ENCODE results near the gene CISH. TPM values are rescaled to one million over a fixed set of nuclear protein-coding genes. Genes with fewer than 3 reads are reported as not detected.
A peak's percentile ranks its signal among the peaks of the same experiment; 100 is the strongest.

CISH gene
- polyA plus RNA-seq, 4 donors = 4.8 to 47.0 (median 7.4) TPM

DNA sequence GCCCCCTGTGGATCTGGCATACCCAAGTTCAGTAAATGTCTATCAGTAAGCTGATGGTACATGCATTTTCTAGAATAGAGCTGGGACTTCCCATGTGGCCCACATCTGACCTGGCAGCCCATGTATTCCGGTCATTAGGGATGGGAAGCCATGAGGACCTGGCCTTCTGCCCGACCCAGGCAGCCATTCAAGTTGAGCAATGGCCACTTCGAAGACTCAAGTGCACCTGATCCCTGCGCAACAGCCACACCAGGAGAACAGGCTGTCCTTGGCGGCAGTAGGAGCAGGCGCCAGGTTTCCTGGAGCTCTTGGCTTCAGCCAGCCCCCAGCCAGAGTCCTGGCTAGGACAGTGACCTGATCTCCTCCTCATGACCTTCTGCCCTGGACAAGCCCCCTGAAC, 27.7 kb downstream of the CISH start:
- Histone ChIP-seq H3K4me3 (ENCODE audit: low read depth in 1 of 3, low read length in 3 of 3) (no peak overlapping the region), H3K9me3 (ENCODE audit: control insufficient read depth in 2 of 2, insufficient read depth in 1 of 2, low read depth in 1 of 2, low read length in 1 of 2) (no peaks in the 10 kb centered on the region), H3K27me3 (ENCODE audit: control insufficient read depth in 3 of 3, insufficient read depth in 3 of 3, low read length in 3 of 3) (no peaks in the 10 kb centered on the region), H3K4me1 (ENCODE audit: control insufficient read depth in 3 of 3, insufficient read depth in 2 of 3, low read depth in 1 of 3, low read length in 2 of 3) (peaks cover 0 to 14% (median 0%) of the 10 kb centered on the region in 3 donors), H3K36me3 (ENCODE audit: control insufficient read depth in 3 of 3, insufficient read depth in 2 of 3, low read depth in 1 of 3, low read length in 3 of 3) (peaks cover 0 to 63% (median 0%) of the 10 kb centered on the region in 3 donors), H3K27ac (ENCODE audit: low read depth in 1 of 3, low read length in 2 of 3) (peak overlapping the region in 2 of 3 donors; percentile 12 to 50)
- DNase-seq (no peak), FAIRE-seq (no peak)
- 81 to 82% (median 82%) methylated on average over 6 of the region's 6 CpGs for WGBS, 3 donors

- Histone ChIP-seq H3K27me3 (ENCODE audit: control insufficient read depth in 3 of 3, insufficient read depth in 3 of 3, low read length in 3 of 3) (no peaks in the 10 kb centered on the region), H3K4me3 (ENCODE audit: low read depth in 1 of 3, low read length in 3 of 3) (no peak overlapping the region), H3K36me3 (ENCODE audit: control insufficient read depth in 3 of 3, insufficient read depth in 2 of 3, low read depth in 1 of 3, low read length in 3 of 3) (peaks cover 0 to 81% (median 0%) of the 10 kb centered on the region in 3 donors), H3K4me1 (ENCODE audit: control insufficient read depth in 3 of 3, insufficient read depth in 2 of 3, low read depth in 1 of 3, low read length in 2 of 3) (peaks cover 0 to 3% (median 0%) of the 10 kb centered on the region in 3 donors), H3K9me3 (ENCODE audit: control insufficient read depth in 2 of 2, insufficient read depth in 1 of 2, low read depth in 1 of 2, low read length in 1 of 2) (no peaks in the 10 kb centered on the region), H3K27ac (ENCODE audit: low read depth in 1 of 3, low read length in 2 of 3) (no peak overlapping the region)
- WGBS, 3 donors = 75 to 82% (median 78%) methylated on average over 9 of the region's 9 CpGs
- no peak for FAIRE-seq
- DNase-seq = no peak
These were observed 29.5 kb downstream of the CISH start for GRCh38 chr3:50582083-50582482.

DNA sequence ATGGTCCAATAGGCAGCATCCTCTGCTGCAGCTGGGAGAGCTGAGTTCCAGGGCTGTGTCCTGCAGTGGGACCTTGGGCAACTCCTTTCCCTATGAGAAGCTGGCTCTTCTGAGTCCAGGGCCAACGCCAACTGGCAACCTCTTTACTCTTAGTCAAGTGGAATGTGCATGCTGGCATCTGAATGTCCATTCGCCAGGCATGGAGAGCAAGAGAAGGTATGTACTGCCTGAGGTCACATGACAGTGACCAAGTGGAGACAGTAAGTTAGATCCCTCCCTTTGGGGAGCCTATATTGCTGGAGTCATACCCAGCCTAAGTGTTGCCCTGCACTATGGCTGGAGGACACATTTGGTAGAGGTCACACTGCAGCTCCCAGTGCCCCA, 30.1 kb downstream of the CISH start:
- peaks cover 0 to 87% (median 0%) of the 10 kb centered on the region in 3 donors for H3K36me3 ChIP-seq (ENCODE audit: control insufficient read depth in 3 of 3, insufficient read depth in 2 of 3, low read depth in 1 of 3, low read length in 3 of 3)
- FAIRE-seq = no peak
- no peak overlapping the region for H3K27ac ChIP-seq (ENCODE audit: low read depth in 1 of 3, low read length in 2 of 3)
- peaks cover 0 to 3% (median 0%) of the 10 kb centered on the region in 3 donors for H3K4me1 ChIP-seq (ENCODE audit: control insufficient read depth in 3 of 3, insufficient read depth in 2 of 3, low read depth in 1 of 3, low read length in 2 of 3)
- 90 to 97% (median 95%) methylated on average over 2 of the region's 2 CpGs for WGBS, 3 donors
- no peaks in the 10 kb centered on the region for H3K9me3 ChIP-seq (ENCODE audit: control insufficient read depth in 2 of 2, insufficient read depth in 1 of 2, low read depth in 1 of 2, low read length in 1 of 2)
- DNase-seq = no peak
- no peaks in the 10 kb centered on the region for H3K27me3 ChIP-seq (ENCODE audit: control insufficient read depth in 3 of 3, insufficient read depth in 3 of 3, low read length in 3 of 3)
- no peak overlapping the region for H3K4me3 ChIP-seq (ENCODE audit: low read depth in 1 of 3, low read length in 3 of 3)

GRCh38 chr3:50580683-50581458, 30.7 kb downstream of the CISH start:
- no peak overlapping the region for H3K27ac ChIP-seq (ENCODE audit: low read depth in 1 of 3, low read length in 2 of 3)
- H3K27me3 ChIP-seq (ENCODE audit: control insufficient read depth in 3 of 3, insufficient read depth in 3 of 3, low read length in 3 of 3) = no peaks in the 10 kb centered on the region
- H3K4me1 ChIP-seq (ENCODE audit: control insufficient read depth in 3 of 3, insufficient read depth in 2 of 3, low read depth in 1 of 3, low read length in 2 of 3) = peaks cover 0 to 3% (median 0%) of the 10 kb centered on the region in 3 donors
- 80 to 97% (median 83%) methylated on average over 9 of the region's 9 CpGs for WGBS, 3 donors
- H3K36me3 ChIP-seq (ENCODE audit: control insufficient read depth in 3 of 3, insufficient read depth in 2 of 3, low read depth in 1 of 3, low read length in 3 of 3) = peaks cover 0 to 92% (median 0%) of the 10 kb centered on the region in 3 donors
- H3K4me3 ChIP-seq (ENCODE audit: low read depth in 1 of 3, low read length in 3 of 3) = no peak overlapping the region
- FAIRE-seq (no peak), DNase-seq (no peak)
- no peaks in the 10 kb centered on the region for H3K9me3 ChIP-seq (ENCODE audit: control insufficient read depth in 2 of 2, insufficient read depth in 1 of 2, low read depth in 1 of 2, low read length in 1 of 2)

DNA sequence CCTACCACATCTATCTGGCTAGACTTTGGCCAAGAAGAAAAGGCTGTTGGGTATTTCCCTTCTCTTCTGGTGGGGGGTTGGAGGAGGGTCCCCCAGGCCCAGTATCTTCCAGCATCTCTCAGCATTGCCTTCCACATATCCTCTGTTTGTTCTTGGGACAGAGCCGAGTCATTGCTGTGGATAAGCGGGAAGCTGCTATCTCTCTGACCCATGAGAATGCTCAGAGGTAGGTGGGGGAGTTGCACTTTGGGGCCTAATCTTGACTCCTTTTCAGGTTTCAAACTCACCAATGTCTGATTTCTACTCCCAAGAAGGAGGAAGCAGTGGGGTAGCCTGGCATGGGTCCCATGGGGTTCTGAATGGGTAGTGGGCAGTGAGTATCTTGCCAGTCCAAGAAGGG, 34.2 kb downstream of the CISH start:
- WGBS, 3 donors = 97 to 100% (median 98%) methylated on average over 2 of the region's 2 CpGs
- no peak for DNase-seq
- peaks cover 0 to 96% (median 0%) of the 10 kb centered on the region in 3 donors for H3K36me3 ChIP-seq (ENCODE audit: control insufficient read depth in 3 of 3, insufficient read depth in 2 of 3, low read depth in 1 of 3, low read length in 3 of 3)
- H3K9me3 ChIP-seq (ENCODE audit: control insufficient read depth in 2 of 2, insufficient read depth in 1 of 2, low read depth in 1 of 2, low read length in 1 of 2) = no peaks in the 10 kb centered on the region
- H3K27ac ChIP-seq (ENCODE audit: low read depth in 1 of 3, low read length in 2 of 3) = no peak overlapping the region
- no peak overlapping the region for H3K4me3 ChIP-seq (ENCODE audit: low read depth in 1 of 3, low read length in 3 of 3)
- no peaks in the 10 kb centered on the region for H3K27me3 ChIP-seq (ENCODE audit: control insufficient read depth in 3 of 3, insufficient read depth in 3 of 3, low read length in 3 of 3)
- no peak for FAIRE-seq
- H3K4me1 ChIP-seq (ENCODE audit: control insufficient read depth in 3 of 3, insufficient read depth in 2 of 3, low read depth in 1 of 3, low read length in 2 of 3) = peaks cover 0 to 14% (median under 1%) of the 10 kb centered on the region in 3 donors

DNA sequence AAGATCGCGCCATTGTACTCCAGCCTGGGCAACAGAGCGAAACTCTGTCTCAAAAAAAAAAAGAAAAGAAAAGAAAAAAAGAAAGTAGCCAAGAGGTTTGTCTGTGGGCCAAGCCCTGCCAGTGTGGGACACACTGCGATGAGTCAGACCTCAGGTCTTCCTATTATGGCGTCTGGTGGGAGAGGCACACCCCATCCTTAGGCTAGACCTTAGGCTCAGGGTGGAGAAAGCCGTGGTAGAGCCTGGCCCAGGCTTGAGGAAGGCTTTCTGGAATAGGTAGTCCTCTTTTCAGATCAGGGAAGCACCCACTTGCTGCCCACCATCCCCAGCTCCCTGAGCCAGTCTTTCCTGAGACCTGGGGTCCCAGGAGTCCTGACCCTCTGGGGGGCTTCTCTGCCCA, 36.2 kb downstream of the CISH start:
- WGBS, 3 donors = 88 to 93% (median 92%) methylated on average over 6 of the region's 6 CpGs
- no peak for DNase-seq
- Histone ChIP-seq H3K27me3 (ENCODE audit: control insufficient read depth in 3 of 3, insufficient read depth in 3 of 3, low read length in 3 of 3) (no peaks in the 10 kb centered on the region), H3K27ac (ENCODE audit: low read depth in 1 of 3, low read length in 2 of 3) (no peak overlapping the region), H3K4me3 (ENCODE audit: low read depth in 1 of 3, low read length in 3 of 3) (no peak overlapping the region), H3K9me3 (ENCODE audit: control insufficient read depth in 2 of 2, insufficient read depth in 1 of 2, low read depth in 1 of 2, low read length in 1 of 2) (no peaks in the 10 kb centered on the region), H3K36me3 (ENCODE audit: control insufficient read depth in 3 of 3, insufficient read depth in 2 of 3, low read depth in 1 of 3, low read length in 3 of 3) (peaks cover 0 to 86% (median 0%) of the 10 kb centered on the region in 3 donors), H3K4me1 (ENCODE audit: control insufficient read depth in 3 of 3, insufficient read depth in 2 of 3, low read depth in 1 of 3, low read length in 2 of 3) (peaks cover 0 to 31% (median 3%) of the 10 kb centered on the region in 3 donors)
- FAIRE-seq = no peak

DNA sequence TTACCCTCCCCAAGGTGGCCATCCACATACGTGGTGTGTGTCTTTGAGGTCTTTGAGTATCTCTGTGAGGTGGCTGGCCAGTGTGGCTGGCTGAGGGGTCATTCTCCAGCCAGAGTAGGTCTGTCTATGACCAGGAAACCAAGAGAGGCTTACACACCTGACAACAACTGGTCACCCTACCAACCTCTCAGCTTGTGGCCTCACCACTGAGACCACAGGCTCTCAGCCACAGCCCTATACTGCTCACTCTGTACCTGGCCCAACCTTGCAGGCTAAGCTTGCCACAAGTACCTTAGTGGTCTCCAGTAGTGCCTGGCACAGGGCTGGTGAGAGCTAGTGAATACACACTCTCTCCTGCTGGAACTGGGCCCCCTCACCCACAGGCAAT, 37.1 kb downstream of the CISH start:
- peaks cover 0 to 36% (median 3%) of the 10 kb centered on the region in 3 donors for H3K4me1 ChIP-seq (ENCODE audit: control insufficient read depth in 3 of 3, insufficient read depth in 2 of 3, low read depth in 1 of 3, low read length in 2 of 3)
- DNase-seq (peak in 1 of 2 donors; percentile 28), FAIRE-seq (no peak)
- peaks cover 0 to 76% (median 0%) of the 10 kb centered on the region in 3 donors for H3K36me3 ChIP-seq (ENCODE audit: control insufficient read depth in 3 of 3, insufficient read depth in 2 of 3, low read depth in 1 of 3, low read length in 3 of 3)
- no peaks in the 10 kb centered on the region for H3K27me3 ChIP-seq (ENCODE audit: control insufficient read depth in 3 of 3, insufficient read depth in 3 of 3, low read length in 3 of 3)
- peak overlapping the region in 1 of 3 donors; percentile 41 for H3K27ac ChIP-seq (ENCODE audit: low read depth in 1 of 3, low read length in 2 of 3)
- whole genome bisulfite sequencing, 3 donors = 76 to 85% (median 84%) methylated on average over 1 of the region's 1 CpG
- no peaks in the 10 kb centered on the region for H3K9me3 ChIP-seq (ENCODE audit: control insufficient read depth in 2 of 2, insufficient read depth in 1 of 2, low read depth in 1 of 2, low read length in 1 of 2)
- no peak overlapping the region for H3K4me3 ChIP-seq (ENCODE audit: low read depth in 1 of 3, low read length in 3 of 3)

- DNase-seq = peak in 1 of 2 donors; percentile 80
- Histone ChIP-seq H3K4me1 (ENCODE audit: control insufficient read depth in 3 of 3, insufficient read depth in 2 of 3, low read depth in 1 of 3, low read length in 2 of 3) (peaks cover 0 to 36% (median 3%) of the 10 kb centered on the region in 3 donors), H3K9me3 (ENCODE audit: control insufficient read depth in 2 of 2, insufficient read depth in 1 of 2, low read depth in 1 of 2, low read length in 1 of 2) (no peaks in the 10 kb centered on the region), H3K27ac (ENCODE audit: low read depth in 1 of 3, low read length in 2 of 3) (peak overlapping the region in 2 of 3 donors; percentile 35 to 41), H3K4me3 (ENCODE audit: low read depth in 1 of 3, low read length in 3 of 3) (no peak overlapping the region), H3K27me3 (ENCODE audit: control insufficient read depth in 3 of 3, insufficient read depth in 3 of 3, low read length in 3 of 3) (no peaks in the 10 kb centered on the region), H3K36me3 (ENCODE audit: control insufficient read depth in 3 of 3, insufficient read depth in 2 of 3, low read depth in 1 of 3, low read length in 3 of 3) (peaks cover 0 to 70% (median 0%) of the 10 kb centered on the region in 3 donors)
- WGBS, 3 donors = 59 to 75% (median 62%) methylated on average over 8 of the region's 8 CpGs
- no peak for FAIRE-seq
These were observed 37.8 kb downstream of the CISH start for GRCh38 chr3:50573566-50574443.
